GM12891 (cell line): ENCODE measurements around the gene SDSL.

Source experiments
- POLR2A ChIP-seq: IDR thresholded peaks from 2 replicates; pipeline ENCODE4 v1.6.1; 2011; ENCODE audit warnings: low read depth, low read length, control low read depth
- SPI1 ChIP-seq: IDR thresholded peaks from 2 replicates; pipeline ENCODE4 v1.6.1; 2011; ENCODE audit warnings: low read depth, low read length, control low read depth

DNA sequence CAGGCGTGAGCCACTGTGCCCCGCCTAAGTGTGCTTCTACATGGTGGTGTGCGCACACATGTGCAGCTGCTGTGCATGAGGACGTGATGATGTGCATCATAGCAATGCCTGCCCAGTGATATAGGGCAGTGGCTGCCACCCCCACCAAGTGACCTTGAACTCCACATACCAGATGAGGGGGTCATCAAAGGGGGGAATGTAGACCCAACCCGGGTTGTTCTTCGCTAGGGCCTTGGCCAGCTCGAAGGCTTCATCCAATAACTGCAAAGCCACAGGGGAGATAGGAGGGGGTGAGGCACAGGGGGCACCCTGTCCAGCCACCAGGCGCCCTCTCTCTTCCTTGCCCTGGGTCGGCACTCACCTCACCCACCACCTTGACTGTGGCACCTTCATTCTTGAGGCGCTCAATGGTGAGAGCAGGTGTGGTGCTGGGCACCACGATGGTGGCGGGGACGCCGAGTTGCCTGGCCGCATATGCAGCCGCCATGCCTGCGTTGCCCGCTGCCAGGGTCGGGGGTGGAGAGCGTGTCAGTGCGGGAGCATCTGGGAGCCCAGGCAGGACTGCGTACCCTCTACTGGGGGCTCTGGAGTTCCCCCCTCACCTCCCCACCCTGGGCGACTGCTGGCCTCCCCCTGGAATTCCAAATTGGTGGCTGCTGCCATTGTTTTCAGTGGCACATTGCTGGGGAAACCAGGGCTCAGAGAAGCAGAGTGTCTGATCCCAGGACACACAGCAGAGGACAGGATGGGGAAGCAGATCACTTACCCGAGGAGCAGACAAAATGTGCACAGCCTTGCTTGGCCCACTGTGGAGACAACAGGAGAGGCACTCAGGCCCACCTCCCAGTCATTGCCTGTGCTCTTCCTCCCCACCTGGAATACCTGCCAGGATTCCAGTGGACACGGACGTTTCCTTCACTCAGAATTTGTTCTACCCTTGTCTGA lies 23.6 kb upstream of the SDSL start:
- TF ChIP-seq POLR2A = no peak
- TF ChIP-seq SPI1 = no peak
